ENCODE data around the gene ELMO3. TPM values are rescaled to one million over a fixed set of nuclear protein-coding genes. Genes with fewer than 3 reads are reported as not detected.

Gene ELMO3
- total RNA-seq, 4 donors from 2014 or later = 1.6 to 5.4 TPM; not detected in 2

GRCh38 chr16:67201411-67202345, 2.7 kb downstream of the ELMO3 start:
- no peaks in the 10 kb centered on the region for H3K27me3 ChIP-seq
- H3K36me3 ChIP-seq = no peaks in the 10 kb centered on the region
- H3K4me3 ChIP-seq = no peak overlapping the region
- no peak for TF ChIP-seq CTCF (IDR thresholded peaks at IDR 0.05)
- no peak for TF ChIP-seq POLR2A (IDR thresholded peaks at IDR 0.05)
- H3K27ac ChIP-seq = no peak overlapping the region
- intact Hi-C loops (cut with DNase I; ENCODE audit: low total_unique reads) = no loop called here
- no peaks in the 10 kb centered on the region for H3K9me3 ChIP-seq
- no peaks in the 10 kb centered on the region for H3K4me1 ChIP-seq
- DNase-seq = no peak

DNA sequence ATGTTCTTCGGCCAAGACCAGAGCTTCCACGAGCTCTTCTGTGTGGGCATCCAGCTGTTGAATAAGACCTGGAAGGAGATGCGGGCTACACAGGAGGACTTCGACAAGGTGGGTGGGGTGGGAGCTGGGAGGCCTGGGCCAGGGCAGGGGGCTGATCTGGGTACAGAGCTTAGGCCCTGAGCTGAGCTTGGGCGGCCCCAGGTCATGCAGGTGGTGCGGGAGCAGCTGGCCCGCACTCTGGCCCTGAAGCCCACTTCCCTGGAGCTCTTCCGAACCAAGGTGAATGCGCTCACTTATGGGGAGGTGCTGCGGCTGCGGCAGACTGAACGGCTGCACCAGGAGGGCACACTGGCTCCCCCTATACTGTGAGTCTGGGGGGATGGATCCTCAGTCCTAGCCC, 3.5 kb downstream of the ELMO3 start:
- H3K27ac ChIP-seq = no peak overlapping the region
- TF ChIP-seq POLR2A (IDR thresholded peaks at IDR 0.05) (no peak), CTCF (IDR thresholded peaks at IDR 0.05) (no peak)
- H3K36me3 ChIP-seq = no peaks in the 10 kb centered on the region
- DNase-seq = no peak
- H3K27me3 ChIP-seq = no peaks in the 10 kb centered on the region
- H3K4me1 ChIP-seq = no peaks in the 10 kb centered on the region
- H3K9me3 ChIP-seq = no peaks in the 10 kb centered on the region
- no peak overlapping the region for H3K4me3 ChIP-seq
- intact Hi-C loops (cut with DNase I; ENCODE audit: low total_unique reads) = no loop called here

DNA sequence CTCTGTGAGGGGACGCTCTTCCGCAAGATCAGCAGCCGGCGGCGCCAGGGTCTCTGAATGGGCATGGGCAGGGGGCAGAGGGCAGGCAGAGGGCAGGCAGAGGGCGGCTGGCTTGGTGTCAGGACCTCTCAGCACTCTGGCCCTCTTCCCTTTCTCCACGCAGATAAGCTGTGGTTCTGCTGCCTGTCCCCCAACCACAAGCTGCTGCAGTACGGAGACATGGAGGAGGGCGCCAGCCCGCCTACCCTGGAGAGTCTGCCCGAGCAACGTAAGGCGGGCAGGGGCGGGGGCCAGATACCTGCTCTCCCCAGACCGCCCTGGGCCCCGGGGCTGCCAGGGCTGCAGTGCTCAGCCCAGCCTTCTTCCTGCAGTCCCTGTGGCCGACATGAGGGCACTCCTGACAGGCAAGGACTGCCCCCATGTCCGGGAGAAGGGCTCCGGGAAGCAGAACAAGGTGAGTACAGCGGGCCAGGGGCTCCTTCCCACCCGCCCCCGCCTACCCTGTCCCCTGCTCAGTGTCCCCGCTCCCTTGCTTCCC, 4.1 kb downstream of the ELMO3 start:
- DNase-seq = no peak
- Histone ChIP-seq H3K36me3 (no peaks in the 10 kb centered on the region), H3K27me3 (no peaks in the 10 kb centered on the region), H3K4me3 (no peak overlapping the region), H3K9me3 (no peaks in the 10 kb centered on the region), H3K4me1 (no peaks in the 10 kb centered on the region), H3K27ac (no peak overlapping the region)
- intact Hi-C loops (cut with DNase I; ENCODE audit: low total_unique reads) = no loop called here
- TF ChIP-seq CTCF (IDR thresholded peaks at IDR 0.05) (no peak), POLR2A (IDR thresholded peaks at IDR 0.05) (no peak)

GRCh38 chr16:67204076-67204475, 5.1 kb downstream of the ELMO3 start:
- DNase-seq = no peak
- Histone ChIP-seq H3K4me3 (no peak overlapping the region), H3K27ac (no peak overlapping the region), H3K4me1 (no peaks in the 10 kb centered on the region), H3K9me3 (no peaks in the 10 kb centered on the region), H3K27me3 (no peaks in the 10 kb centered on the region), H3K36me3 (no peaks in the 10 kb centered on the region)
- TF ChIP-seq POLR2A (IDR thresholded peaks at IDR 0.05) = no peak
- no peak for TF ChIP-seq CTCF (IDR thresholded peaks at IDR 0.05)
- intact Hi-C loops (cut with DNase I; ENCODE audit: low total_unique reads) = no loop called here

- intact Hi-C loops (cut with DNase I; ENCODE audit: low total_unique reads) = no loop called here
- DNase-seq = no peak
- TF ChIP-seq CTCF (IDR thresholded peaks at IDR 0.05) (no peak), POLR2A (IDR thresholded peaks at IDR 0.05) (no peak)
- Histone ChIP-seq H3K36me3 (no peaks in the 10 kb centered on the region), H3K9me3 (no peaks in the 10 kb centered on the region), H3K4me1 (no peaks in the 10 kb centered on the region), H3K4me3 (no peak overlapping the region), H3K27ac (no peak overlapping the region), H3K27me3 (no peaks in the 10 kb centered on the region)
Measured at GRCh38 chr16:67206129-67206837, 7.4 kb downstream of the ELMO3 start.
